Endothelial cell of umbilical vein (primary cell): Measurements from ENCODE around the gene AJUBA.
A peak's percentile ranks its signal among the peaks of the same experiment; 100 is the strongest.

Experiments
- EZH2 ChIP-seq: IDR thresholded peaks from 2 replicates; pipeline ENCODE4 v1.6.1; 2012; ENCODE audit warnings: borderline replicate concordance, low read depth, mild to moderate bottlenecking, moderate library complexity, low read length, inconsistent platforms; ENCODE audit not compliant: severe bottlenecking
- FOS ChIP-seq: IDR thresholded peaks from 2 replicates; pipeline ENCODE4 v1.6.1; 2011; ENCODE audit warnings: mild to moderate bottlenecking, low read length, moderate library complexity, borderline replicate concordance; ENCODE audit not compliant: insufficient read depth
- GATA2 ChIP-seq: IDR thresholded peaks from 2 replicates; pipeline ENCODE4 v1.7.0; 2011; ENCODE audit warnings: low read depth, mild to moderate bottlenecking, moderate library complexity, mixed read lengths, low read length; ENCODE audit not compliant: insufficient read length, insufficient read depth
- JUN ChIP-seq: IDR thresholded peaks from 2 replicates; pipeline ENCODE4 v1.6.1; 2011; ENCODE audit warnings: borderline replicate concordance, low read depth; ENCODE audit not compliant: insufficient read length, insufficient read depth
- MAX ChIP-seq: IDR thresholded peaks from 2 replicates; pipeline ENCODE4 v1.6.1; 2011; ENCODE audit not compliant: insufficient read depth, insufficient read length
- MYC ChIP-seq: IDR thresholded peaks from one replicate; pipeline ENCODE4 v1.6.1; 2011; ENCODE audit warnings: mild to moderate bottlenecking, low read depth, low read length
- POLR2A ChIP-seq: IDR thresholded peaks from 2 replicates; pipeline ENCODE4 v1.6.1; 2012; ENCODE audit warnings: low read depth, mild to moderate bottlenecking, control low read depth, low read length
- POLR2AphosphoS5 ChIP-seq: IDR thresholded peaks from 2 replicates; pipeline ENCODE4 v1.6.1; 2012; ENCODE audit warnings: low read depth, mild to moderate bottlenecking, control low read depth, low read length, moderate library complexity; ENCODE audit not compliant: insufficient read depth
- TF ChIP-seq, protein P1 (sequence below), 2 donors: IDR thresholded peaks; 1 replicate in 1 of 2; 2 replicates in 1 of 2; pipeline ENCODE4 v1.5.1; 2011; ENCODE audit warnings: low read length in 2 of 2, mild to moderate bottlenecking in 2 of 2, moderate library complexity in 2 of 2, control low read depth in 1 of 2, inconsistent platforms in 1 of 2, low read depth in 1 of 2; ENCODE audit not compliant: insufficient read depth in 1 of 2; ENCODE audit errors: extremely low read depth in 1 of 2

GRCh38 chr14:23005451-23006187, 23.3 kb upstream of the AJUBA start:
- TF ChIP-seq, protein P1, sequence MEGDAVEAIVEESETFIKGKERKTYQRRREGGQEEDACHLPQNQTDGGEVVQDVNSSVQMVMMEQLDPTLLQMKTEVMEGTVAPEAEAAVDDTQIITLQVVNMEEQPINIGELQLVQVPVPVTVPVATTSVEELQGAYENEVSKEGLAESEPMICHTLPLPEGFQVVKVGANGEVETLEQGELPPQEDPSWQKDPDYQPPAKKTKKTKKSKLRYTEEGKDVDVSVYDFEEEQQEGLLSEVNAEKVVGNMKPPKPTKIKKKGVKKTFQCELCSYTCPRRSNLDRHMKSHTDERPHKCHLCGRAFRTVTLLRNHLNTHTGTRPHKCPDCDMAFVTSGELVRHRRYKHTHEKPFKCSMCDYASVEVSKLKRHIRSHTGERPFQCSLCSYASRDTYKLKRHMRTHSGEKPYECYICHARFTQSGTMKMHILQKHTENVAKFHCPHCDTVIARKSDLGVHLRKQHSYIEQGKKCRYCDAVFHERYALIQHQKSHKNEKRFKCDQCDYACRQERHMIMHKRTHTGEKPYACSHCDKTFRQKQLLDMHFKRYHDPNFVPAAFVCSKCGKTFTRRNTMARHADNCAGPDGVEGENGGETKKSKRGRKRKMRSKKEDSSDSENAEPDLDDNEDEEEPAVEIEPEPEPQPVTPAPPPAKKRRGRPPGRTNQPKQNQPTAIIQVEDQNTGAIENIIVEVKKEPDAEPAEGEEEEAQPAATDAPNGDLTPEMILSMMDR (IDR thresholded peaks at IDR 0.05; ENCODE audit: extremely low read depth in 1 of 2, insufficient read depth in 1 of 2, low read depth in 1 of 2, low read length in 2 of 2) = no peak
- TF ChIP-seq MYC = no peak
- TF ChIP-seq JUN = no peak
- no peak for TF ChIP-seq POLR2A
- TF ChIP-seq POLR2AphosphoS5 = no peak
- no peak for TF ChIP-seq MAX
- TF ChIP-seq FOS = peak; percentile 23
- TF ChIP-seq EZH2 = no peak
- no peak for TF ChIP-seq GATA2
